ENCODE results near the gene GABRD.

GABRD gene

DNA sequence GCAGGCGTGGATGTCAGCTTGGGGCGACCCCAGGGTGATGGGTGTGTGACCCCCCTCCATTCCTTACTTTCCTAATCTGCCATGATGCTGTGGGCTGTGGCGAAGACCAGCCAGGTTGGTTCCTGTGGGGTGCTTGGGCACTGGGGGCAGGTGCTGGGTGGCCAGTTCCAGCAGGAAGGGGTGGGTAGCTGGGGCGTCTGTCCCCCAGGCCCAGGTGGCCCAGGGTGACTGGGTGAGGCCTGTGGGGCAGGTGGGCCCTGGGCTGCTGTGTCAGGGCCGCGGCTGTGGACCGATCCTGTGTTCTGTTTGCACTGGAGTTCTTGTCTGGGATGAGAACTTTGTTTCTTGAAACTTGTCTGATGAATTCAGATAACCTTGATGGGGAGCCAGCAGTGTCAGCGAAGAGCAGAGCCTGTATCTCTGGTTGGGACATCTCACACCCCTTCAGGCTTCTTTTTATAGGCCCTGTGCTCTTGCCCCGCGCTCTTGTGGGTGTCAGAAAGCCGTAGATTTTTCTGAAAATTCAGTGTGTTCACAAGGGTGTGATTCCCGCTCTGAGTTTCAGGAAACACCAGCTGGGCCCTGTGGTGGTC lies 34.7 kb downstream of the GABRD start:
- no peak for DNase-seq (ENCODE audit: low spot score)

DNA sequence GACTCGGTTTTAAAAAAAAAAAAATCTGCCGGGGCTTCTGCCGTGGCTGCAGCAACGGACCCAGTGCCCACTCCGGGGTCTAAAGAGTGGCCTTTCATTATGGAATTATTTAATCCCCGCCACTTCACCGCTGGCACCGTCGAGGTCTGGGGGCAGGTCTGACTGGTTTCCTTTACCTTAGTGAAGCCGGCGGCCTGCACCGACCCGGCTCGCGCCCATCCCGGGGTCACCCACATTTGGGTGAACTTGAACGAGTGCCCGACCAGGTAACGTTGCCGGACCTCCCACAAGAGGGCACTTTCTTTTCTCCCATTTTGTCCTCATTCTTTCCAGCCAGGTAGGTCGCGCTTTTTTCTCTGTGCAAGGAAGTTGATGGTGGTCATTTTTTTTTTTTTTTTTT lies 35.4 kb downstream of the GABRD start:
- DNase-seq (ENCODE audit: low spot score) = no peak

- no peak for DNase-seq (ENCODE audit: low spot score)
Observed at GRCh38 chr1:2055911-2056575, 36.9 kb downstream of the GABRD start.

DNA sequence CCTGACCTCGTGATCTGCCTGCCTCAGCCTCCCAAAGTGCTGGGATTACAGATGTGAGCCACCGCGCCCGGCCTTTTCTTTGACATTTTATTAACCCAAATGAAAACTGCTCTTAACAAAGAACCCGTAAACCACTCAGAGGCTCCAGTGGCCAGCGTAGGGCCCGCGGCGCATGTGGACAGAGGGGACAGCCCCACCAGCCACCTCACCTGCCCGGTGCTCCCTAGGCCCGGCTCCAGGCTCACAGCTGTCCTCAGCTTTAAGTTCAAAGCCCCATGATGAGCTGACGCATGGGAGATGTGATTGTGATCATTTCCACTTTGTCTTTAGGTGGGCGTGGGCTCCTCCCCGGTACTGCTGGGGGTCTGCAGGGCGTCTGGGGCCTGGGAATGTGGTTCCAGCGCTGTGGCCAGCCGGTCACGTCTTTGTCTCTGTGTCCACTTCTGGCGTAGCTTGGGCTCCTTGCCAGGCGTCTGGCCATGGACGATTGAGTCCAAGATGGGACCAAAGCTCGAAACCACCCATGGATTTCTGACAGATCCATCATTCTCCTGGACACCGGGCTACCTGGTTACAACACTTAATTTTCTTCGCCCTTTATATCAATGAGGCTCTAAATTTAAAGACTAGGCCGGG lies 37.9 kb downstream of the GABRD start:
- DNase-seq (ENCODE audit: low spot score) = no peak

GRCh38 chr1:2059290-2059953 lies 40.3 kb downstream of the GABRD start:
- DNase-seq (ENCODE audit: low spot score) = no peak

DNA sequence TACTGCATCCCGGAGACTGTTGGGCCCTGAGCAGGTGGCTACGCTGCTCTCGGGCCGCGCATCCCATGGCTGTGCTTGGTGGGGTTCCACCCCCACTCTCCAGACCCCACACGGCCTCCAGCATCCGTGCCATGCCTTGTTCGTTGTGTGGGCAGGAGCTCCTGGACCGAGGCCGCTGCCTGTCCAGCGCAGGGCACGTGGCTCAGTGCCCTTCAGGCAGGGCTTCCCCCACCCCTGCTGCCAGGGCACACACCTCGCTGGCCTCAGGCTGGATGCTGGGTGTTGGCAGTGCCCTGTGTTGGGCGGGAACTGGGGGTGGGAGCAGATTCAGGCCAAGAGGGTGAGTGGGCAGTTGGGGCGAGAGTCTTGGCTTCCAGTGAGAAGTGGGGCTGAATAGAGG lies 40.9 kb downstream of the GABRD start:
- DNase-seq (ENCODE audit: low spot score) = no peak

DNA sequence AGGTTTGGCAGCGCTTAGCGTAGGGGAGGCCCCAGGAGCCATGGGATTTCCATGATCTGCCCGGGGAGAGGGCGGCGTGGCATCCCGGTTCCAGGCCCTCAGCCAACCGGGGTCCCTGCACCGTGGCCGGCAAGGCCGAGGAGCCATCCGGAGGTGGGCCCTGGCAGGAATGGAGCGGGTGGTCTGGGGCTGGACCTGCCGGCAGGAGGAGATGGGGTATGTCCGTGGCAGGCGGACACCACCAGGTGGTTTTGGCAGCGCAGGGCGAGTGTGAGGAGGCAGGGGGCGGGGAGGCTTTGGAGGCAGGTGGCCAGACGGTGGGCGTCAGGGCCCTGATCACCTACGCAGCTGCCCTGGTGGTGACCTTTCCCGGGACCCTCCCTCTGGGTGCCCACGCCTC lies 41.4 kb downstream of the GABRD start:
- DNase-seq (ENCODE audit: low spot score) = no peak

DNA sequence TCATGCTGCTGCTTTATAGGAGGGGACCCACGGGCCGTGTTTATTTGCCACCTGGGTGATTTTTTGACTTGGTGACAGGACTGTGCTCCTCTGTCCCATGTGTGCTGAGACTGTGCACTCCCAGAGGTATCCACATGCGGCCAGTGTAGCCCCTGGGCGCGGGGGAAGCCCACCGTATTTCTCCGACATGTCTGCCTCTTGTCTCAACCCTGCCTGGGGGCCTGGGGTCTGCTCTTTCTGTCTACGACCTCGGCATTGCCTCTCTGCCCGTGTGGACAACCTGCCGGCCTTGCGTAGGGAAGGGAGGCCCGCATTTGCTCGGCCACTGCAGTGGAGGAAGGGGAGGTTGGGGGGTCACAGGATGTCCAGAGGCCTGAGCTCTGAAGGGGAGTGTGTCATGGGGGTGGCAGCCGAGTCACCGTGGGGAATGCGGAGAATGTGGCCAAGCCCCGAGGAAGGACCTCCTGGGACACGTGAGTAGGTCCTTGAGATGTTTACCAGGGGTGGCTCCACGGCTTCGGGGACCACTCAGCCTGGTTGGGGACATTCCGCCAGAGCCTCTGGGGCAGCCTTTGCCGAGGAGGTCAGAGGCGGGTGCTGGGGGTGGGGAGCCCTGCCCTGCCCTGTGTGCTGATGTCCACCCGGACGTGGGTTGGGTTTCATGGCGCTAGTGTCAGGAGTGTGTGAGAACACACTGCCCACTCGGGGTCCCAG lies 42.1 kb downstream of the GABRD start:
- no peak for DNase-seq (ENCODE audit: low spot score)

- no peak for DNase-seq (ENCODE audit: low spot score)
Observed at GRCh38 chr1:2065699-2066098, 46.6 kb downstream of the GABRD start.

- DNase-seq (ENCODE audit: low spot score) = no peak
Observed at GRCh38 chr1:2067393-2067792, 48.2 kb downstream of the GABRD start.

DNA sequence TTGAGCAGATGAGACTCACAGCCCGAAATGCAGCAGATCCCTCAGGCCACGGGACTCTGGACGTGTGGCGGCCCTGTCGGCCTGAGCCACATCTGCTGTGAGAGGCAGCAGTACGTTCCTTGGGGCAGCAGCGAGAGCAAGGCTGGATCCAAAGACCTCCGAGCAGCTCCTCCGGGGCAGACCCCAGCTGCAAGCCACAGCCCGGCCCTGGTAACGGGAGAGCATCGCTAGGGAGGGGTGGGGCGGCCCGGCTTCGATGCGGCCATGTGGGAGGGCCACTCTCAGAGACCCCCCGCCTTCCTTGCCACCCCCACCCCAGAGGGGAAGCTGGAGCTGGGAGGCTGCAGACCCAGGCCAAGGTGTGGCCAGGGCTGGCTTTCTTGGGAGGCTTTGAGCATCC lies 48.8 kb downstream of the GABRD start:
- no peak for DNase-seq (ENCODE audit: low spot score)

DNA sequence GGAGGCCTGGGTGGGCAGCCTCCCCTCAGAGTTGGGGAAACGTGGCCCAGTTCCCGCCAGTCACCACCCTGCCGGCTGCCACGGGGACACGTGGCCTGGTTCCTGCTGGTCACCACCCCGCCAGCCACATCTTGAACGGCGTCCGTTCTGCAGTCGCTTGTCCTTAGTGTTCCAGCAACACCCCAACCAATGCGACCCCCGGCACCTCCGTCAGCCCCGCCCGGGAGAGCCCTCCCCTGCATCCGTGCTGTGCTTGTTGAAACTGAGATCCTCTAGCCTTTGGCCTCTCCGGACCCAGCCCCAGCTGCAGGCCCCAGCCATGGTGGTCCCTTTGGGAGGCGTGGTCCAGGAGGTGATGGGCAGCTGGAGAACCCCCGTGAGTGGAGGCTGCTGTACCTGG lies 49.8 kb downstream of the GABRD start:
- no peak for DNase-seq (ENCODE audit: low spot score)

DNA sequence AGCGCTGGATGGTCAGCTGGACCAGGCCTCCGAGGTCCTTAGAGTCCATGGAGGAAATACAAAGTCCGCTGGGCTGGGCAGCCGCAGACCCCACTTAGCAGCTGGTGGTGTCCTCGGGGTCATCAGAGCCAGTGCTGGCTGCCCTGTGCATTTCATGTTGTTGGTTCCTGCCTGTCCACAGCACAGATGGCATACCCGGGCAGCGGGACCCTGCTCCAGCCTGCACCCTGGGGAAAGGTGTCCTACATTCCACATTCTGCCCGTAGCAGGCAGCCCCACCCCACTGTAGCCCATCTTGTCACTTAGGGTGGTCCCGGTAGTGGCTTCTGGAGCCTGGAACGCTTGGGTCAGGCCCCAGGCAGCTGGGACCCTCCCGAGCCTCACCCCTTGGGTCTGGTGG lies 50.9 kb downstream of the GABRD start:
- DNase-seq (ENCODE audit: low spot score) = no peak

DNA sequence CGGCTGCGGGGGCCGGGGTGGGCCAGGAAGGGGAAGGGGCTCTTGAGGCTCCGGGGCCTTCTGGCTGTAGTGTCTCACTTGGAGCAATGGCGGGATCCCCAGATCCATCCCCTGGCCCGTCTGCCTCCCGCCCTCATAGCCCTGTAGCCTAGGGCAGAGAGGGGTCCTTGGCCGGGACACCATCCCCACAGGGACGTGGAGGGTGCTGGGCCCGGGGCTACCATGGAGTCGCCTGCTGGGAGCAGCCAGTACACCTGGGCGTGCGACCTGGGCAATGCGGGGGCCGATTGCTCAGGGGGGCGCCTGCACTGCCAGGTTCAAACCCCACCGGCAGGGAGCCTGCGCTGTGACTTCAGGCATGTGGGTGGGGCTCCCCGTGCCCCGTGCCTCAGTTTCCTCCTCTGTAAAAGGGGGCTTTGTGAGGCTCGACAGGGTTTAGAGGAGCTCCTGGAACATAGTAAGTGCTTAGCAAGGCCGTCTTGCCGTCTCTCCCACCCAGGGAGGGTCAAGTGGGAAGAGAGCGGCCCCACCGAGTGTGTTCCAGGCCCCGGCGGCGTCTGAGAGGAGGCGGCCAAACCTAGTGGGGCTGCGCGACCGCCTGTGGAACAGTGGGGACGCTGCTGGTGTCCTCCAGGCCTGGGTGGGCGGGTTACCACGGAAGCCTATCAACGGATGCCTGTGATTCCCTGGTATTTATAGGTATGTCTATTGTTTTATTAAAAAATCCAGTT lies 51.8 kb downstream of the GABRD start:
- no peak for DNase-seq (ENCODE audit: low spot score)

- DNase-seq (ENCODE audit: low spot score) = no peak
Observed at GRCh38 chr1:2072109-2072806, 53.1 kb downstream of the GABRD start.

DNA sequence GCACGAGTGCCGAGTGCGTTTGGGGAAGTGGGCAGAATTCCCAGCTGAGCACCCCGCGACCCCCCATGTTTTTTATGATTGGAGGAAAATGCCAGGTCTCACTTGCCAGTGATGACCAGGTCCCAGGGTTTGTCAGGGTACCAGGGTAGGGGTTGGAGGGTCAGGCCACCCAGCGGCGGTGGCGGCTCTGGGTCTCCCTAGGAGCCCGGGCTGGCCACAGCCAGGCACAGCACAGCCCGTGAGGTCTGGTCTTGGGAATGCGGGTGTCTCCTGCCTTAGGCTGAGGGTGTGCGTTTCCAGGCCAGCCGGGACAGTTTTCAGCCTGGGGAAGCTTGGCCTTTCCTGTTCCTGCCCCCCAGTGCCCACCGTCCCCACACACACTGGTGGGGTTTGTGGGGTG lies 53.7 kb downstream of the GABRD start:
- no peak for DNase-seq (ENCODE audit: low spot score)

- no peak for DNase-seq (ENCODE audit: low spot score)
Observed at GRCh38 chr1:2073382-2074230, 54.5 kb downstream of the GABRD start.

GRCh38 chr1:2074396-2074795 lies 55.3 kb downstream of the GABRD start:
- no peak for DNase-seq (ENCODE audit: low spot score)

GRCh38 chr1:2074944-2075740 lies 56.0 kb downstream of the GABRD start:
- no peak for DNase-seq (ENCODE audit: low spot score)
